ENCODE results near the gene C1QA.

- TF ChIP-seq CTCF (IDR thresholded peaks at IDR 0.05), result no peak
- TF ChIP-seq POLR2A (IDR thresholded peaks at IDR 0.05), result no peak
These were observed 25.9 kb downstream of the C1QA start for GRCh38 chr1:22662318-22662717.
